HT1080 (cell line): ENCODE results near the gene DRAXIN. TPM values are rescaled to one million over a fixed set of nuclear protein-coding genes. Genes with fewer than 3 reads are reported as not detected.

Experiments used
- DNase-seq: peaks from one replicate; pipeline ENCODE4 v3.0.0-alpha.2; 2015; ENCODE audit warnings: low read depth
- total RNA-seq: library from RNA; depleted of rRNA; stranded (reverse); fragments of >200 nt; shearing (Covaris generic); gene quantifications from 2 replicates; pipeline ENCODE4 v1.2.3, GENCODE V29; 2014

The DRAXIN gene
- total RNA-seq, 1 experiment from 2014 or later, result 0.32 TPM

- no peak for DNase-seq
These were observed 7.4 kb upstream of the DRAXIN start for GRCh38 chr1:11684070-11684469.

GRCh38 chr1:11685210-11685752 is 6.2 kb upstream of the DRAXIN start:
- no peak for DNase-seq

- DNase-seq, result no peak
These were observed 3.0 kb upstream of the DRAXIN start for GRCh38 chr1:11688506-11688905.

- no peak for DNase-seq
These were observed 861 bp upstream of the DRAXIN start for GRCh38 chr1:11690397-11691301.

- DNase-seq, result no peak
These were observed 610 bp downstream of the DRAXIN start for GRCh38 chr1:11691928-11692711.

- peak; percentile 98 for DNase-seq
These were observed 1.6 kb downstream of the DRAXIN start for GRCh38 chr1:11693024-11693590.

GRCh38 chr1:11693917-11694316 is 2.4 kb downstream of the DRAXIN start:
- no peak for DNase-seq

GRCh38 chr1:11695861-11696260 is 4.4 kb downstream of the DRAXIN start:
- no peak for DNase-seq

- DNase-seq, result no peak
These were observed 5.8 kb downstream of the DRAXIN start for GRCh38 chr1:11697188-11697892.

- no peak for DNase-seq
These were observed 6.3 kb downstream of the DRAXIN start for GRCh38 chr1:11697893-11698210.

- DNase-seq, result no peak
These were observed 9.3 kb downstream of the DRAXIN start for GRCh38 chr1:11700601-11701467.

GRCh38 chr1:11701551-11701961 is 10.0 kb downstream of the DRAXIN start:
- DNase-seq, result no peak

- no peak for DNase-seq
These were observed 10.7 kb downstream of the DRAXIN start for GRCh38 chr1:11701981-11702803.

GRCh38 chr1:11703357-11704193 is 12.1 kb downstream of the DRAXIN start:
- no peak for DNase-seq

- DNase-seq, result no peak
These were observed 12.7 kb downstream of the DRAXIN start for GRCh38 chr1:11704194-11704529.

GRCh38 chr1:11704691-11705475 is 13.4 kb downstream of the DRAXIN start:
- no peak for DNase-seq

GRCh38 chr1:11705596-11705995 is 14.1 kb downstream of the DRAXIN start:
- no peak for DNase-seq

GRCh38 chr1:11706292-11706691 is 14.8 kb downstream of the DRAXIN start:
- DNase-seq, result no peak
